ENCODE measurements around the gene SLC11A2. TPM values are rescaled to one million over a fixed set of nuclear protein-coding genes. Genes with fewer than 3 reads are reported as not detected.

Gene SLC11A2
- total RNA-seq, 1 experiment from 2014 or later, result 47.9 TPM

- Histone ChIP-seq H4K20me1 (ENCODE audit: control insufficient read depth, insufficient read depth, insufficient read length) (no peaks in the 10 kb centered on the region), H3K9me3 (ENCODE audit: control insufficient read depth, low read depth, low read length) (no peaks in the 10 kb centered on the region), H3K14ac (ENCODE audit: insufficient read depth, low read length) (peak within 1 kb of the TSS; percentile 59; the same call in 1 of the 2 replicates), H3K4me2 (ENCODE audit: insufficient read depth, insufficient read length, low read length) (peak within 1 kb of the TSS; percentile 92), H3T11ph (ENCODE audit: low read length) (no peak within 1 kb of the TSS), H2AK5ac (ENCODE audit: insufficient read length, low read length) (no peak within 1 kb of the TSS), H3K79me1 (ENCODE audit: insufficient read depth, low read depth, low read length, poor library complexity, severe bottlenecking) (no peaks in the 10 kb centered on the region), H2BK15ac (ENCODE audit: low read depth, low read length) (no peak within 1 kb of the TSS), H2BK5ac (ENCODE audit: insufficient read length, low read length) (no peak within 1 kb of the TSS), H3K9ac (ENCODE audit: extremely low read depth, insufficient read length, low read length) (peak within 1 kb of the TSS; percentile 68), H3K27ac (ENCODE audit: insufficient read length, low read depth, low read length) (no peak within 1 kb of the TSS), H2AFZ (ENCODE audit: low read length) (no peak within 1 kb of the TSS), H4K5ac (ENCODE audit: insufficient read length, low read depth, low read length) (no peak within 1 kb of the TSS), H3K23me2 (ENCODE audit: insufficient read length, low read depth, low read length, poor library complexity, severe bottlenecking) (peaks cover 6% of the 10 kb centered on the region), H2BK12ac (ENCODE audit: insufficient read length, low read depth, low read length) (no peak within 1 kb of the TSS), H3K23ac (ENCODE audit: insufficient read length, low read depth, low read length) (no peak within 1 kb of the TSS), H3K4ac (ENCODE audit: low read depth, low read length) (no peak within 1 kb of the TSS), H3K79me2 (ENCODE audit: insufficient read depth, low read length) (no peaks in the 10 kb centered on the region), H4K8ac (replicated peaks; ENCODE audit: insufficient read length, low read depth, low read length) (no peak within 1 kb of the TSS), H3K18ac (ENCODE audit: insufficient read length, low read depth, low read length) (peak within 1 kb of the TSS; percentile 60), H3K27me3 (ENCODE audit: insufficient read depth, low read length) (no peaks in the 10 kb centered on the region), H4K91ac (ENCODE audit: insufficient read length, low read depth, low read length) (no peak within 1 kb of the TSS), H2BK20ac (ENCODE audit: low read depth, low read length, poor library complexity, severe bottlenecking) (no peak within 1 kb of the TSS), H3K4me1 (ENCODE audit: insufficient read depth, low read length) (0 out of 2 replicates have a peak, but pooled peaks cover 2% of the 10 kb centered on the region), H2BK120ac (ENCODE audit: low read depth, low read length, poor library complexity, severe bottlenecking) (no peak within 1 kb of the TSS), H3K56ac (ENCODE audit: insufficient read length, low read depth, low read length) (no peak within 1 kb of the TSS)
- TF ChIP-seq CTCF (conservative IDR thresholded peaks at IDR 0.05), result peak; percentile 95
- H3K4me3 Mint-ChIP-seq, result peak within 1 kb of the TSS; percentile 88 to 94
- peak; percentile 97 for DNase-seq
- peaks cover 11 to 16% of the 10 kb centered on the region in 2 experiments for H3K4me1 Mint-ChIP-seq
- no CpG with 5 or more reads among the region's 51 CpGs for WGBS (ENCODE audit: extremely low coverage, insufficient read length, low lambda C conversion rate)
- H3K36me3 Mint-ChIP-seq (ENCODE audit: insufficient read depth in 1 of 3, low read depth in 3 of 3), result peaks cover 4 to 9% (median 8%) of the 10 kb centered on the region in 3 experiments; a peak in 5 of 7 replicates
- peak within 1 kb of the TSS; percentile 21 to 95 (median 70); a peak in 6 of 7 replicates for H3K27ac Mint-ChIP-seq
- no peaks in the 10 kb centered on the region; a peak in 1 of 5 replicates for H3K9me3 Mint-ChIP-seq
- H3K27me3 Mint-ChIP-seq (ENCODE audit: low read depth), result no peaks in the 10 kb centered on the region
Observed at GRCh38 chr12:51047655-51048540, 21.7 kb upstream of the SLC11A2 start, which contains the start of gene LETMD1. TSS of gene LETMD1 (plus strand) at chr12:51048327. CDS start at chr12:51048357, 30 bp downstream.

Measured in H9 (cell line).